Measurements from ENCODE around the gene NPTX2. TPM values are rescaled to one million over a fixed set of nuclear protein-coding genes. Genes with fewer than 3 reads are reported as not detected.

NPTX2 gene
- total RNA-seq, 1 experiment from 2014 or later: not detected

DNA sequence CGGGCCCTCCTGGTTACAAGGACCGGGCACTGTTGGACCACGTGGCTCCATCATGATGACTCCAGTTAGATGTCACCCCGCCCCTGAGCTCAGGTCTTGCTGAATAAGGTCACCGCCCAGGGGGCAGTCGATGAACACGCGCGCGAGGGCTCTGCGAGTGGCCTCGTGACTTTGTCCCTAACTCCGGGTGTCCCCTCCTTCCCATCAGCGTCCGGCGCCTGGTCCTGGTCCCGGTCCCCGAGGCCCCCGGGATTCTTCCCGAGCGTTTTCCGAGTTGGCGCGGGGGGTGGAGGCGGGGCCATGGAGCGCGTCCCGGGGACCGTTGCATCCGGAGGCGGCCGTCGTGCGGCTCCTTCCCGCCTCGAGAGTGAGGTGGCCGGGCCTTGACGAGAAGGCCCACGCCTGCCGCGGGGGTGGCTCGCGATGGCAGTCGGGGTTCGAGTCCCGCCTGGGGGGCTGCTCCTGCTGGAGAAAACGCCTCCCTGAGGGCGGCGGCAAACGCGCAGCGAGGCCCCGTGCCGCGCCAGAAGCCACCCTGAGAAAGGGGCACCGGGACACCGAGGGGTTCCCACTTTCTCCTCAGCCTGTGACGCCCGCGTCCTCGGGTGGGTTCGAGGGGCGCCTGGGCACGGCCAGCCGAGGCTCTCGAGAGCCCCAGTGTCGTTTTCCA is 569 bp upstream of the NPTX2 start:
- Histone ChIP-seq H3K9ac (ENCODE audit: low read length) (no peak overlapping the region), H3K79me2 (ENCODE audit: insufficient read depth, low read length) (no peaks in the 10 kb centered on the region), H3K27me3 (ENCODE audit: insufficient read depth, low read length) (peaks cover 42% of the 10 kb centered on the region), H3K9me3 (ENCODE audit: control insufficient read depth in 1 of 2, insufficient read depth in 1 of 2, low read depth in 1 of 2, low read length in 2 of 2) (no peaks in the 10 kb centered on the region), H3K4me2 (ENCODE audit: low read length) (no peak overlapping the region), H3K9me2 (ENCODE audit: insufficient read depth) (no peaks in the 10 kb centered on the region), H3K4me1 (ENCODE audit: control insufficient read depth in 1 of 2, insufficient read depth in 2 of 2, low read length in 2 of 2) (no peaks in the 10 kb centered on the region), H2AFZ (ENCODE audit: low read depth, low read length, poor library complexity, severe bottlenecking) (no peak overlapping the region), H3K27ac (ENCODE audit: low read depth, low read length) (no peak overlapping the region), H3K4me3 (replicated peaks in 1 of 2; ENCODE audit: low read depth in 1 of 2, low read length in 2 of 2) (no peak overlapping the region), H4K20me1 (ENCODE audit: insufficient read depth) (no peaks in the 10 kb centered on the region), H3K36me3 (ENCODE audit: control insufficient read depth in 1 of 2, insufficient read depth in 2 of 2, low read length in 2 of 2) (no peaks in the 10 kb centered on the region)
- ChIA-PET CTCF (no interaction called here), RAD21 (ENCODE audit: low non-redundant PET in 1 of 2, low total read pairs in 2 of 2, uncharacterized antibody in 2 of 2, unreplicated experiment in 2 of 2) (no interaction called here), POLR2A (interaction anchor here (1.0 kb wide), 1 partner anchor 9 kb away, joined by 3 read pairs; no protein-coding TSS in a partner anchor)
- BruUV-seq (replicated peaks): no TSS peak
- no peak for ATAC-seq
- intact Hi-C loops (cut with micrococcal nuclease): no loop called here
- TF ChIP-seq SRF (IDR thresholded peaks at IDR 0.05; ENCODE audit: low read depth) (no peak), TCF7L2 (IDR thresholded peaks at IDR 0.05; ENCODE audit: borderline replicate concordance, extremely low read depth, insufficient read depth, insufficient read length) (no peak), ZNF274 (IDR thresholded peaks at IDR 0.05; ENCODE audit: low read depth, low read length) (no peak), ZFX (IDR thresholded peaks at IDR 0.05) (no peak), CBX3 (IDR thresholded peaks at IDR 0.05; ENCODE audit: low read depth) (no peak), JUND (IDR thresholded peaks at IDR 0.05) (no peak), ELF1 (IDR thresholded peaks at IDR 0.05; ENCODE audit: borderline replicate concordance, low read depth) (no peak), RAD21 (IDR thresholded peaks at IDR 0.05; ENCODE audit: low read depth) (no peak), EZH2phosphoT487 (IDR thresholded peaks at IDR 0.05; ENCODE audit: borderline replicate concordance) (no peak), YY1 (IDR thresholded peaks at IDR 0.05; ENCODE audit: extremely low read depth, insufficient replicate concordance, low read depth, low read length) (no peak), CEBPB (IDR thresholded peaks at IDR 0.05; ENCODE audit: low read depth) (no peak), EZH2 (IDR thresholded peaks at IDR 0.05) (no peak)
- TF ChIP-seq, protein P1, sequence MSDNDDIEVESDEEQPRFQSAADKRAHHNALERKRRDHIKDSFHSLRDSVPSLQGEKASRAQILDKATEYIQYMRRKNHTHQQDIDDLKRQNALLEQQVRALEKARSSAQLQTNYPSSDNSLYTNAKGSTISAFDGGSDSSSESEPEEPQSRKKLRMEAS (IDR thresholded peaks at IDR 0.05): no peak
- TF ChIP-seq, protein P2, sequence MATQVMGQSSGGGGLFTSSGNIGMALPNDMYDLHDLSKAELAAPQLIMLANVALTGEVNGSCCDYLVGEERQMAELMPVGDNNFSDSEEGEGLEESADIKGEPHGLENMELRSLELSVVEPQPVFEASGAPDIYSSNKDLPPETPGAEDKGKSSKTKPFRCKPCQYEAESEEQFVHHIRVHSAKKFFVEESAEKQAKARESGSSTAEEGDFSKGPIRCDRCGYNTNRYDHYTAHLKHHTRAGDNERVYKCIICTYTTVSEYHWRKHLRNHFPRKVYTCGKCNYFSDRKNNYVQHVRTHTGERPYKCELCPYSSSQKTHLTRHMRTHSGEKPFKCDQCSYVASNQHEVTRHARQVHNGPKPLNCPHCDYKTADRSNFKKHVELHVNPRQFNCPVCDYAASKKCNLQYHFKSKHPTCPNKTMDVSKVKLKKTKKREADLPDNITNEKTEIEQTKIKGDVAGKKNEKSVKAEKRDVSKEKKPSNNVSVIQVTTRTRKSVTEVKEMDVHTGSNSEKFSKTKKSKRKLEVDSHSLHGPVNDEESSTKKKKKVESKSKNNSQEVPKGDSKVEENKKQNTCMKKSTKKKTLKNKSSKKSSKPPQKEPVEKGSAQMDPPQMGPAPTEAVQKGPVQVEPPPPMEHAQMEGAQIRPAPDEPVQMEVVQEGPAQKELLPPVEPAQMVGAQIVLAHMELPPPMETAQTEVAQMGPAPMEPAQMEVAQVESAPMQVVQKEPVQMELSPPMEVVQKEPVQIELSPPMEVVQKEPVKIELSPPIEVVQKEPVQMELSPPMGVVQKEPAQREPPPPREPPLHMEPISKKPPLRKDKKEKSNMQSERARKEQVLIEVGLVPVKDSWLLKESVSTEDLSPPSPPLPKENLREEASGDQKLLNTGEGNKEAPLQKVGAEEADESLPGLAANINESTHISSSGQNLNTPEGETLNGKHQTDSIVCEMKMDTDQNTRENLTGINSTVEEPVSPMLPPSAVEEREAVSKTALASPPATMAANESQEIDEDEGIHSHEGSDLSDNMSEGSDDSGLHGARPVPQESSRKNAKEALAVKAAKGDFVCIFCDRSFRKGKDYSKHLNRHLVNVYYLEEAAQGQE (IDR thresholded peaks at IDR 0.05; ENCODE audit: low read depth): no peak
- TF ChIP-seq, protein P3, sequence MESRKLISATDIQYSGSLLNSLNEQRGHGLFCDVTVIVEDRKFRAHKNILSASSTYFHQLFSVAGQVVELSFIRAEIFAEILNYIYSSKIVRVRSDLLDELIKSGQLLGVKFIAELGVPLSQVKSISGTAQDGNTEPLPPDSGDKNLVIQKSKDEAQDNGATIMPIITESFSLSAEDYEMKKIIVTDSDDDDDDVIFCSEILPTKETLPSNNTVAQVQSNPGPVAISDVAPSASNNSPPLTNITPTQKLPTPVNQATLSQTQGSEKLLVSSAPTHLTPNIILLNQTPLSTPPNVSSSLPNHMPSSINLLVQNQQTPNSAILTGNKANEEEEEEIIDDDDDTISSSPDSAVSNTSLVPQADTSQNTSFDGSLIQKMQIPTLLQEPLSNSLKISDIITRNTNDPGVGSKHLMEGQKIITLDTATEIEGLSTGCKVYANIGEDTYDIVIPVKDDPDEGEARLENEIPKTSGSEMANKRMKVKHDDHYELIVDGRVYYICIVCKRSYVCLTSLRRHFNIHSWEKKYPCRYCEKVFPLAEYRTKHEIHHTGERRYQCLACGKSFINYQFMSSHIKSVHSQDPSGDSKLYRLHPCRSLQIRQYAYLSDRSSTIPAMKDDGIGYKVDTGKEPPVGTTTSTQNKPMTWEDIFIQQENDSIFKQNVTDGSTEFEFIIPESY (IDR thresholded peaks at IDR 0.05; ENCODE audit: extremely low read depth, insufficient replicate concordance, low read length): no peak
- no peak for DNase-seq (ENCODE audit: low read depth, low spot score)

Measured in HCT116 (cell line).